Measurements from ENCODE around the gene MYO7B.

- TF ChIP-seq CTCF (conservative IDR thresholded peaks at IDR 0.05; ENCODE audit: low read length) = no peak
- no peak for TF ChIP-seq EZH2phosphoT487 (IDR thresholded peaks at IDR 0.05; ENCODE audit: borderline replicate concordance, low read depth, low read length)
These were observed 74.3 kb downstream of the MYO7B start for GRCh38 chr2:127609818-127610217.
